ELR (cell line): ENCODE data around the gene RUNX1.

Experiments
- DNase-seq: peaks from one replicate; pipeline ENCODE4 v3.0.0-alpha.2; 2015; ENCODE audit warnings: low read depth

Gene RUNX1

GRCh38 chr21:34880401-34880800, 168.7 kb downstream of the RUNX1 start:
- no peak for DNase-seq

- peak; percentile 45 for DNase-seq
Observed at GRCh38 chr21:34878940-34879339, 170.2 kb downstream of the RUNX1 start.

GRCh38 chr21:34878501-34878900, 170.6 kb downstream of the RUNX1 start:
- DNase-seq, result no peak

DNA sequence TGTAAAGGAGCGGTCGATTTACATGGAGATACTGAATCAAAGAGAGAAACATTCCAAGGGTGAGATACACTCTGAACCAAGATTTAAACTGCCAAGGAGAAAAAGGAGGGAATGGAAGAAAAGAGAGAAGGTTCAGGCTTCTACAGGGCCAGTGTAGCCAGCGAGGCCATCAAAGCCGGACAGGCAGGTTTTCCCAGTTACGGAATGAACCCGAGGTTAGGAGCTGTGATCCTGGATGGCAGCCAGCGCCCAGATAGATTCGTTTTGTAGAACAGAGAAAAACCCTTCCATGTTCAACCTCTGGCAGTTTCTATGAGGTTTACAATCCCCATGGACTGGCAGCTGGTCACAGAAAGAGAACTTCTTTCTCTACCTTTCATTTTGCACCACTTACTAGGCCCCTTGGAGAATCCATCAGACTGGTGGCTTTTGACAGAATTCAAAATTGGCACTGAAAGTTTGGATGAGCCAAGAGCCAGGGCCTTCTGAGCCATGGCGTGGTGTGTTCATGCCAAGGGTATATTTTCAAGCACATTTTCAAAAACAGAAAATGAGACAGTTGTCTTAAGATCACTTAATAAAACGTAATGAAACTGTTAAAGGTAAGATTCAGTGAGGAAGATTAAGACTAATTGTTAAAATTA, 171.5 kb downstream of the RUNX1 start:
- DNase-seq, result no peak

DNA sequence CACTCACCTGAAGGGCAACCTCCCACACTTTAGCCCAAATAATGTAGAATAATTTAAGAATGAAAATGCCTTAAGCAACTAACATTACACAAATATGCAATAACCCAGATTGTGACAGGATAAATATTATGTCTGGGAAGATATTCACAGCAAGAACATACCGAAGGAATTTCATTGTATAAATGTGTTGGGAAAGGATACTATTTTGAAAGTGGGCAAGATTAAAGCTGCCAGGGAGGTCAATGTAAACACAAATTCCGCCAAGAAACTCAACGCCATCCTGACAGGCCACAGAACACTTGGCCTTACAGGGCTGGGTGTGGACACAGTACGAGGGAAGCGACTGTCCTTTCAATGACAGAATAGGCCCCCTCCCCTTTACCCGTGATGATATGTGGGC, 173.3 kb downstream of the RUNX1 start:
- no peak for DNase-seq

DNA sequence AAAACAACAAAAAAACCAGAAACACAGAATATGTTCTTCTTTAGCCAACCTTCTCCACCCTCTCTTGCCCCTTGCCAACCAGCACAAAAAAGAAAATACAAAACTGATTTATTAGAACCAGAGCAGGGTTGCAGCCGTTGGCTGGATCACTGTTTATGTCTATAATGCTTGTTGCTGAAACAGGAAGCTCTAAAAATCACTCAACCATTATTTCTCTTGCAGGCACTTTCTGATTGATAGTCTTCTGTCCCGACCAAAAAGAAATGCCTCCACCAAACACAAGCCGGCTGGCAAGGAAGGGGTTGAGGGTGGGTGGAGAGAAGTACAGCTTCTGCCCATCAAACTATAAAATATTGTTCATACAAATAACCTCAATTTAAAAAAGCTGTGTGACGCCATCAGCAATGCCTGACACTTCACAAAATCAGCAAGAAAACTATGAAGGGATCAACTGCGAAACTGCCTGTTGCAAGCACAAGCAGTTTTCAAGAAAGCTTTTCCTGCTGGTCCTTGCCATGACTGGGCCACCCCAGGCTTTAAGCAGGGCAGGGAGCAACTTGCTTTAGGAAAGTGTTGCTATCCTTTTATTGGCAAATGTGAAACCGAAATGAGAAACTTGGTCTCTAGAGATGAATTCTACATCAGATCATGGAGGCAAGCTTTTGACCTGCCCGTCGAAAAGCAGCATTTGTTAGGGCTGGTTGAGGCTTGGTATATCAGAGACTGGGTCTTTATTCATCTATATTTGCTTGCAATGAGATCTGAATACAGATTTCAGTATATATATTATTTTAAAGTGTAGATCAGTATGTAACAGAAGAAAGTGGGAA, 174.2 kb downstream of the RUNX1 start:
- DNase-seq, result no peak

- no peak for DNase-seq
Observed at GRCh38 chr21:34871026-34871908, 177.8 kb downstream of the RUNX1 start.

GRCh38 chr21:34870246-34870645, 178.9 kb downstream of the RUNX1 start:
- DNase-seq, result no peak

DNA sequence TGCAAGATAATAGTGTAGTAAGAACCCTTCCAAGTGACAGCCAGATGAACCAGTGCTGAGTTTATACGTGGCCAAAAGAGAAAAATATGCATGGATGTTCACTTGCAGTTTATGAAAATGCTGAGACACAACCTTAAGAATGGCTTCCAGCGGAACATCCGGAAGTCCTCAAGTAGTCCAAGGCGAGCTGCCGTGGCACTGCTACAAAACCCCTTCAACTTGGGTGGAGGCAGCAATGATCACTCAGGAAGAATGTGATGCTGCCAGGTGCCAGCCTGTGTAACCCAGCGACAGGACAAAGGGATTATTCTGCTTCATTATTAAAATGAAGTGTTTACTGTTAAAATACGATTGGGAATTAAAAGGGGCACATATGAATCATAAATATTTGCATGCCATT, 179.6 kb downstream of the RUNX1 start:
- no peak for DNase-seq

GRCh38 chr21:34867785-34868184, 181.3 kb downstream of the RUNX1 start:
- no peak for DNase-seq

- DNase-seq, result peak; percentile 91
Observed at GRCh38 chr21:34865400-34866241, 183.5 kb downstream of the RUNX1 start.

GRCh38 chr21:34864370-34865149, 184.5 kb downstream of the RUNX1 start:
- no peak for DNase-seq

GRCh38 chr21:34862951-34863350, 186.2 kb downstream of the RUNX1 start:
- DNase-seq, result no peak

GRCh38 chr21:34861258-34861657, 187.8 kb downstream of the RUNX1 start:
- DNase-seq, result no peak

- DNase-seq, result no peak
Observed at GRCh38 chr21:34859976-34860653, 189.0 kb downstream of the RUNX1 start.

DNA sequence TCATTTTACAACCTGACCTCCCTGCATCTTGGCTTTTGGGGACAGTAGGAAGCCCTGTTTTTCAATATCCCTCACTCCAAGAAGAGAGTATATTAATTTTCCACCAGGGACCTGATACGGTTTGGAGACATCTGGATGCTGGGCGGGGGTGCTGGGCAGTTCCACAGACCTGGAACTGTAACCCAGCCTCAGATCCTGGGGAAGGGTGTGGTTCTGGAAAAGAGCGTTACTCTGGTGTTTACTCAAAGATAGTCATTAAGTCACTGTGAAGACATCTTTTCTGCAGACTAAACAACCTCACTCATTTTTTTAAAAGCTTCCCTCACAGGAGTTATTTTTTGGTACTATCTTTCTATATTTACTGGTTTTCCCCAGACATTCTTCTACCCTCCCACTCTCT, 190.5 kb downstream of the RUNX1 start:
- DNase-seq, result no peak

DNA sequence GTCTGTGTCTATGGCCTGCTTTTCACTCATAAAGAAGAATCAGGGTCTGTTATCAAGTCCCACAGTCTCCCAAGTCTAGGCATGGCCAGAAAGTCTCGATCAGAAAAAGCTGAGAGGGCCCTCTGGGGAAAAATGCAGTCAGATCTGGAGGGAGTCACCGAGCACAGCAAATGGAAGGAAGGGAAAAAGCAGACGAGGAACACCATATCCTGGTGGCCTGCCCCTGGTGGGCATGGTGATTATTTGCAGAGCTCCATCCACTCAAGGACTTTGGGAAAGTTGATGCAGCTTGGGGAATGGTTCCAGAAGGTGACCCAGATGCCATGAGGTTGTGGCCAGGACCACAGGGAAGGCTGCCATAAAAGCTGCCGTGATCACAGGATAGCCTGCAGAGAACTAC, 191.2 kb downstream of the RUNX1 start:
- DNase-seq, result no peak

DNA sequence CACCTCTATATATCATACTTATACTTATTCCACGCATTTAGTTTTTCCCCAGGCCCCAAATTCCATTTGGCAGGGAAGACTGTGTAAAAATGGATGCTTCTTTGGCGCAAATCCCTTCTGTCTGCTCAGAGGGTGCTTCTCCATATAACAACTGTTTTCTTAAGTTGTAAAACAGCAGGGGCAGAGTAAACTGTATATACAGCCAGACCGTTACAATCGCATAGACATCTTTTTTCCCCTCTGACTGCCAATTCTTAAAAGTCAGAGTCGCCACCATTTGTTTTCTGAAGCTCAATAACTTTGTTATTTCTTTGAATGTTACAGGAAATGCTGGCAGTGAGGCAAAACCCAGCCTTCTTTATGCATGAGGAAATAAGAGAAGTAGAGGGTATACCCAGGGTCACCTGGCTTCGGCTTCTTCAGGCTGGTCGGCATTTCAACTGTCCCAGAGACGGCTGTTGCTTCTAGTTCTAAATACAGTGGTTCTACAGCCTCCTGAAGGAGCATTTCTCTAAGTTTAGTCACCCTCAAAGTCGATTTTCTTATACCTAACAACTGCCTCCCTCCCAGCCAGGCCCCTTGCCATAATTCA, 191.9 kb downstream of the RUNX1 start:
- DNase-seq, result no peak

- DNase-seq, result peak; percentile 42
Observed at GRCh38 chr21:34852448-34852847, 196.7 kb downstream of the RUNX1 start.

DNA sequence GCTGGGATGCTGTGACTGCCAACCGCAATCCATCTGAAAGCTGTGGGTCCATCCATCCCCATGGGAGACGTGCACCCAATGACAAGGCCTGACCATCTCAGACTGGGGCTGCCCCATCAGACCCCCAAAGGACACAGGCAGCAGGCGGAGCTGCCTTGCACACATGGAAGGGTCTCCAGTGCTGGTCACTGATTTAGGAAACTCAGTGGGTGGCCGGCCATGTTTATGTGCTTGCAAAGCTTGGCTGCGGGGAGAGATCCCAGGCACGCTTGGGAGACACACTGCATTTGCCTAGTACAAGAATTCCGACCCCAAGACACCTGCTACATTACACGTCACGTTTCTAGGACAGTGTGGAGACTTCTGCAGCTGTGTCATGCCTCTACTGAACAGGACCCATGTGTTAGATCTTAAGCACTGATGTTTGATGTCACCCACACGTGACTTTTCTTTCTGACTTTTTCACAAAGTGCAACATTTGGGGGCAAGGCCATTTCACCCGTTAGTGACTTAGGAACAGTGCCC, 198.9 kb downstream of the RUNX1 start:
- DNase-seq, result no peak
